HG03066 (cell line): ENCODE data around the gene RTL5.

Experiments
- ATAC-seq: cut with Tn5 transposase; IDR thresholded peaks from one replicate; pipeline ENCODE4 v1.9.1; 2021; ENCODE audit warnings: low read depth; ENCODE audit not compliant: unreplicated experiment

Gene RTL5

DNA sequence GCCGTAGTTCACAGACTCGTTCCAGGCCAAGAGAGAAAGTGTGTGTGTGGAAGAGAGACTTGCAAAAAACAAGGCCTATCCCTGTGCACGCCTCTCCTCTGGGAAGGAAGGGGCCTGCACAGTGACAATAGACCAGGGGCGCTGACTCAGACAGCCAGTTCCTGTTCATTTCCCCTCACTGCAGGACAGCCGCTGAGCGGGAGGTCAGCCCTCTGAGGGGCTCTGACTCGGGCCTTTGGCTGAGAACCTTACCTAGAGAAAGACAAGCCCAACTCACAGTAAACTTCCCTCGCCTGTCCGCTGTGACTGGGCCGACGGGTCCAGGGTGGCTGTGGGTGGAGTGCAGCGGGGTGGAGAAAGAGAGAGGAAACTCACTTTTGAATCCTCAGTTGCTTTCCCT lies 52.1 kb downstream of the RTL5 start:
- ATAC-seq = no peak

DNA sequence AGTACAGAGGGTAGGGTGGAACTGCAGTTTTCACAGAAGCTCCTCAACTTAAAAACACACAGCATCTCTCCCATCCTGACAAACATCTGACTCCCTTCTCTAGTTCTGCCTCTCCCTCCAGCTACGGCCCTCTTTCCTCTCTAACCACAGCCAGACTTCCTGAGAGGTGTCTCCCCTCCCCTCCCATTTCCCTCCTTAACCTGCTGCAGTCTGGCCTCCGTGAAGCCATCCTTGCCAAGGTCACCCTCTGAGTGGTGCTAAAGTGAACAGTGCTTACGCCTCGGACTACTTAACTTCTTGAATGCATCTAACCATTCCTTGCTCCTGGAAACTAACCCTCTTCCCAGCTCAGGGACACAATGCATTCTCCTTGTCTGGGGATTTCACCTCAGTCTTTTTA lies 53.3 kb downstream of the RTL5 start:
- ATAC-seq = no peak
